Measurements from ENCODE around the gene MED14. TPM values are rescaled to one million over a fixed set of nuclear protein-coding genes. Genes with fewer than 3 reads are reported as not detected.

MED14 gene
- total and polyA plus RNA-seq, 2 of the 8 experiments (the other 6 are each of a cell fraction or from before 2014, with no cell fraction given) = 79.7 to 117 TPM

DNA sequence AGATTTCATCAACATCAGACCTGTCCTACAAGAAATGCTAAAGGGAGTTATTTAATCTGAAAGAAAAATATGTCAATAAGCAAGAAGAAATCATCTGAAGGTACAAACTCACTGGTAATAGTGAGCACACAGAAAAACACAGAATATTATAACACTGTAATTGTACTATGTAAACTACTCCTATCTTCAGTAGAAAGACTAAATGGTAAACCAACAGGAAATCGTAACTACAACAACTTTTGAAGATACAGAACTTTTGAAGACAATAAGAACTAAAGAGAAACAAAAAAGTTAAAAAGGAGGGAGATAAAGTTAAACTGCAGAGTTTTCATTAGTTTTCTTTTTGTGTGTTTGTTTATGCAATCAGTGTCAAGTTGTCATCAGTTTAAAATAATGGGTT, 12.4 kb downstream of the MED14 start (continued):
- TF ChIP-seq, protein P1, sequence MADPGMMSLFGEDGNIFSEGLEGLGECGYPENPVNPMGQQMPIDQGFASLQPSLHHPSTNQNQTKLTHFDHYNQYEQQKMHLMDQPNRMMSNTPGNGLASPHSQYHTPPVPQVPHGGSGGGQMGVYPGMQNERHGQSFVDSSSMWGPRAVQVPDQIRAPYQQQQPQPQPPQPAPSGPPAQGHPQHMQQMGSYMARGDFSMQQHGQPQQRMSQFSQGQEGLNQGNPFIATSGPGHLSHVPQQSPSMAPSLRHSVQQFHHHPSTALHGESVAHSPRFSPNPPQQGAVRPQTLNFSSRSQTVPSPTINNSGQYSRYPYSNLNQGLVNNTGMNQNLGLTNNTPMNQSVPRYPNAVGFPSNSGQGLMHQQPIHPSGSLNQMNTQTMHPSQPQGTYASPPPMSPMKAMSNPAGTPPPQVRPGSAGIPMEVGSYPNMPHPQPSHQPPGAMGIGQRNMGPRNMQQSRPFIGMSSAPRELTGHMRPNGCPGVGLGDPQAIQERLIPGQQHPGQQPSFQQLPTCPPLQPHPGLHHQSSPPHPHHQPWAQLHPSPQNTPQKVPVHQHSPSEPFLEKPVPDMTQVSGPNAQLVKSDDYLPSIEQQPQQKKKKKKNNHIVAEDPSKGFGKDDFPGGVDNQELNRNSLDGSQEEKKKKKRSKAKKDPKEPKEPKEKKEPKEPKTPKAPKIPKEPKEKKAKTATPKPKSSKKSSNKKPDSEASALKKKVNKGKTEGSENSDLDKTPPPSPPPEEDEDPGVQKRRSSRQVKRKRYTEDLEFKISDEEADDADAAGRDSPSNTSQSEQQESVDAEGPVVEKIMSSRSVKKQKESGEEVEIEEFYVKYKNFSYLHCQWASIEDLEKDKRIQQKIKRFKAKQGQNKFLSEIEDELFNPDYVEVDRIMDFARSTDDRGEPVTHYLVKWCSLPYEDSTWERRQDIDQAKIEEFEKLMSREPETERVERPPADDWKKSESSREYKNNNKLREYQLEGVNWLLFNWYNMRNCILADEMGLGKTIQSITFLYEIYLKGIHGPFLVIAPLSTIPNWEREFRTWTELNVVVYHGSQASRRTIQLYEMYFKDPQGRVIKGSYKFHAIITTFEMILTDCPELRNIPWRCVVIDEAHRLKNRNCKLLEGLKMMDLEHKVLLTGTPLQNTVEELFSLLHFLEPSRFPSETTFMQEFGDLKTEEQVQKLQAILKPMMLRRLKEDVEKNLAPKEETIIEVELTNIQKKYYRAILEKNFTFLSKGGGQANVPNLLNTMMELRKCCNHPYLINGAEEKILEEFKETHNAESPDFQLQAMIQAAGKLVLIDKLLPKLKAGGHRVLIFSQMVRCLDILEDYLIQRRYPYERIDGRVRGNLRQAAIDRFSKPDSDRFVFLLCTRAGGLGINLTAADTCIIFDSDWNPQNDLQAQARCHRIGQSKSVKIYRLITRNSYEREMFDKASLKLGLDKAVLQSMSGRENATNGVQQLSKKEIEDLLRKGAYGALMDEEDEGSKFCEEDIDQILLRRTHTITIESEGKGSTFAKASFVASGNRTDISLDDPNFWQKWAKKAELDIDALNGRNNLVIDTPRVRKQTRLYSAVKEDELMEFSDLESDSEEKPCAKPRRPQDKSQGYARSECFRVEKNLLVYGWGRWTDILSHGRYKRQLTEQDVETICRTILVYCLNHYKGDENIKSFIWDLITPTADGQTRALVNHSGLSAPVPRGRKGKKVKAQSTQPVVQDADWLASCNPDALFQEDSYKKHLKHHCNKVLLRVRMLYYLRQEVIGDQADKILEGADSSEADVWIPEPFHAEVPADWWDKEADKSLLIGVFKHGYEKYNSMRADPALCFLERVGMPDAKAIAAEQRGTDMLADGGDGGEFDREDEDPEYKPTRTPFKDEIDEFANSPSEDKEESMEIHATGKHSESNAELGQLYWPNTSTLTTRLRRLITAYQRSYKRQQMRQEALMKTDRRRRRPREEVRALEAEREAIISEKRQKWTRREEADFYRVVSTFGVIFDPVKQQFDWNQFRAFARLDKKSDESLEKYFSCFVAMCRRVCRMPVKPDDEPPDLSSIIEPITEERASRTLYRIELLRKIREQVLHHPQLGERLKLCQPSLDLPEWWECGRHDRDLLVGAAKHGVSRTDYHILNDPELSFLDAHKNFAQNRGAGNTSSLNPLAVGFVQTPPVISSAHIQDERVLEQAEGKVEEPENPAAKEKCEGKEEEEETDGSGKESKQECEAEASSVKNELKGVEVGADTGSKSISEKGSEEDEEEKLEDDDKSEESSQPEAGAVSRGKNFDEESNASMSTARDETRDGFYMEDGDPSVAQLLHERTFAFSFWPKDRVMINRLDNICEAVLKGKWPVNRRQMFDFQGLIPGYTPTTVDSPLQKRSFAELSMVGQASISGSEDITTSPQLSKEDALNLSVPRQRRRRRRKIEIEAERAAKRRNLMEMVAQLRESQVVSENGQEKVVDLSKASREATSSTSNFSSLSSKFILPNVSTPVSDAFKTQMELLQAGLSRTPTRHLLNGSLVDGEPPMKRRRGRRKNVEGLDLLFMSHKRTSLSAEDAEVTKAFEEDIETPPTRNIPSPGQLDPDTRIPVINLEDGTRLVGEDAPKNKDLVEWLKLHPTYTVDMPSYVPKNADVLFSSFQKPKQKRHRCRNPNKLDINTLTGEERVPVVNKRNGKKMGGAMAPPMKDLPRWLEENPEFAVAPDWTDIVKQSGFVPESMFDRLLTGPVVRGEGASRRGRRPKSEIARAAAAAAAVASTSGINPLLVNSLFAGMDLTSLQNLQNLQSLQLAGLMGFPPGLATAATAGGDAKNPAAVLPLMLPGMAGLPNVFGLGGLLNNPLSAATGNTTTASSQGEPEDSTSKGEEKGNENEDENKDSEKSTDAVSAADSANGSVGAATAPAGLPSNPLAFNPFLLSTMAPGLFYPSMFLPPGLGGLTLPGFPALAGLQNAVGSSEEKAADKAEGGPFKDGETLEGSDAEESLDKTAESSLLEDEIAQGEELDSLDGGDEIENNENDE (IDR thresholded peaks at IDR 0.05; ENCODE audit: insufficient replicate concordance, low read length) = no peak
- no peak for TF ChIP-seq YY1 (IDR thresholded peaks at IDR 0.05; ENCODE audit: low read depth, low read length)
- TF ChIP-seq EZH2 (IDR thresholded peaks at IDR 0.05; ENCODE audit: low read depth, low read length, severe bottlenecking) = no peak
- TF ChIP-seq ZNF274 (IDR thresholded peaks at IDR 0.05; ENCODE audit: borderline replicate concordance, extremely low read depth, low read length) = no peak
- no peak for TF ChIP-seq RXRA (IDR thresholded peaks at IDR 0.05; ENCODE audit: insufficient read depth, low read depth, low read length)
